GM19035 (cell line): ENCODE measurements around the gene SMU1.
A peak's percentile ranks its signal among the peaks of the same experiment; 100 is the strongest.

Source experiments
- ATAC-seq: cut with Tn5 transposase; IDR thresholded peaks from one replicate; pipeline ENCODE4 v1.9.1; 2021; ENCODE audit not compliant: unreplicated experiment

The SMU1 gene

GRCh38 chr9:33076046-33077004, at the start of gene SMU1:
SMU1 (minus strand) TSS chr9:33076674; CDS start chr9:33076608, 66 bp downstream.
- peak; percentile 99 for ATAC-seq

- ATAC-seq = no peak
Measured at GRCh38 chr9:33125461-33125860, 49.0 kb upstream of the SMU1 start.

- ATAC-seq = peak; percentile 57
Measured at GRCh38 chr9:33124751-33125381, 48.4 kb upstream of the SMU1 start.

DNA sequence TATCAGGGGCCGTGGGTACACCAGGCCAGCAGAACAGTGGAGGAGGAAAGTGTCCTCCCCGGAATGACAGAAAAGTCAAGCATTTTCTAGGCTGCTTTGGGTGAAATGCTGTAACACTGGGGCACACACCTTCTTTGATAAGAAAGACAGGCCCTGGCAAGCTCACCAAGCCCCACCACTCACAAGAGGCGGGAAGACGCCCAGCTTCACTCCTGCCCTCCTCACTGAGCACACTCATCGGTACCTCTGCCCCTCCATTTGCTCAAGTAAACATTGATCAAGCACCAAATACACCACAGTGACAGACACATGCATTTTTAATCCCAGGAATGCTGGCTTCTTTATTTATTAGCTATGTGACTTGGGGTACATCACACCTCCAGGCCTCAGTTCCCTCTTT, 47.6 kb upstream of the SMU1 start:
- no peak for ATAC-seq

- no peak for ATAC-seq
Measured at GRCh38 chr9:33123407-33124031, 47.0 kb upstream of the SMU1 start.

DNA sequence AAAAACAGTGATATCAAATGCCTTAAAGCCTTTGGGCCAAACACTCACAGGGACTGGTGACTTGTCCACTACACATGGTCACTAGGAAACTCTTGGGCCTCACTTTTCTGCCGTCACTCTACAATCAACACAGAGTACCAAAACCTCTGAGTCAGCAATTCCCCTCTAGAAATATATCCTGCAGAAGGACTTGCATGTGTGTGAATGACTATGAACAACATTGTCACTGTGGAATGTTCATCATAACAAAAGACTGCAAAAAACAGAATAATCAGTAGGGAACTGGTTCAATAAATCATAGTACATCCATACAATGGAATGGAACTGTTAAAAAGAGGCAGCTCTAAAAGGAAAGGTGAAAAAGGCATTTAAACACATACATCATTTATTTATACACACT, 44.1 kb upstream of the SMU1 start:
- ATAC-seq = no peak

DNA sequence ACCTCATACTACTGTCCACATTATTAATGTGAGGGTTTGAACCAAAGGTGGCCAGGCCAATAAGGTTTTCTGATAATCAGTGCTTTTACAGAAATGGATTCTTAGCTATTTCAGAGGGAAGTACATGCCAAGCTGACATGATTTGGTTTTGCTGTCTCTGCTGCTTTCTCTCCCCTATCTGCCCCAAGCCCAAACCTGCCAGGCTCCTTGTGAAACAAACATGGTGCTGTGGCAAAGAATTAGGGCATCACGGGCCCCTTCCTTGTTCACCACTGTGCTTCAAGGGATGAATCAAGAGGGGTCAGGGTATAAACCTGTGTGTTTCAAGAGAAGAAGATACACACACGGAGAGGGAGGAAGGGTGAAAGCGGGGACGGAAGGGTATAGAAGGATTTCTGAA, 41.3 kb upstream of the SMU1 start:
- ATAC-seq = no peak

- no peak for ATAC-seq
Measured at GRCh38 chr9:33117306-33117705, 40.8 kb upstream of the SMU1 start.

- no peak for ATAC-seq
Measured at GRCh38 chr9:33116860-33117259, 40.4 kb upstream of the SMU1 start.

- ATAC-seq = no peak
Measured at GRCh38 chr9:33114746-33115145, 38.3 kb upstream of the SMU1 start.

GRCh38 chr9:33113799-33114547, 37.5 kb upstream of the SMU1 start:
- ATAC-seq = no peak

- no peak for ATAC-seq
Measured at GRCh38 chr9:33112094-33112493, 35.6 kb upstream of the SMU1 start.

DNA sequence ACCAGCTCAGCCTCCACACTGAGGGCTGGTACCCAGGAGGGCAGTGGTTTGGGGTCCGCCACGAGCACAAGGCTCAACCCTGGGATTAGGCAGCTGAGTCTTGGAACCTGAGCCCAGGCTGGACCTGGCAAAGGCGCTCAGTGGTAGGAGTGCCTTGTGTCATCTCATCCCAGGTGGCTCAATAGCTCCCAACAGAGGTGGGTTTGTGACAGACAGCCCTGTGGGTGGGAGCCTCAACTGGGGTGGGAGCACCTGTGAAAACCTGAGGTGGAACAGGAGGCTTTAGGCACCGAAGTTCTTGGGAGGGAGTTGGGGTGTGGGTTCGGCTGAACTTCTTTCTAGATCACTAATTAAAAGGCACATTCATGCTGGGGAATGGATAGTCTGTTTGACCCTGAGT, 35.2 kb upstream of the SMU1 start:
- ATAC-seq = no peak

DNA sequence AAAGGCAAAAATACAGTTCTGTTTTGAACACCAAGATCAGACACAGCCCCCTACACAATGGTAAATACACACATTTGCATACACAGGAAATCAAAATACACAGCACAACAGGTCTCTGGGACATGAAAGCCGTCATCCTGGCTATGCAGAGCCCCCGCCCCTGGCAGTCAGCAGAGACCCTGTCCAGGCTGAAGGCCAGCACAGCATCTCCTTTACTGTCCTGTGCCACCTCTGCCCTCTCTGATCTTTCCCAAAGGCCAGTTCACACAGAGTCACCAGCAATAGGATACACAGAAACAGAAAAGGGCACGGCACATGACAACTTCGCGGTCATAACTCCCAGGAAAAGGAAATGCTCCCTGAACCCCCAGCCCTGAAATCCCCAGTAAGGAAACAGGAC, 34.2 kb upstream of the SMU1 start:
- ATAC-seq = no peak

DNA sequence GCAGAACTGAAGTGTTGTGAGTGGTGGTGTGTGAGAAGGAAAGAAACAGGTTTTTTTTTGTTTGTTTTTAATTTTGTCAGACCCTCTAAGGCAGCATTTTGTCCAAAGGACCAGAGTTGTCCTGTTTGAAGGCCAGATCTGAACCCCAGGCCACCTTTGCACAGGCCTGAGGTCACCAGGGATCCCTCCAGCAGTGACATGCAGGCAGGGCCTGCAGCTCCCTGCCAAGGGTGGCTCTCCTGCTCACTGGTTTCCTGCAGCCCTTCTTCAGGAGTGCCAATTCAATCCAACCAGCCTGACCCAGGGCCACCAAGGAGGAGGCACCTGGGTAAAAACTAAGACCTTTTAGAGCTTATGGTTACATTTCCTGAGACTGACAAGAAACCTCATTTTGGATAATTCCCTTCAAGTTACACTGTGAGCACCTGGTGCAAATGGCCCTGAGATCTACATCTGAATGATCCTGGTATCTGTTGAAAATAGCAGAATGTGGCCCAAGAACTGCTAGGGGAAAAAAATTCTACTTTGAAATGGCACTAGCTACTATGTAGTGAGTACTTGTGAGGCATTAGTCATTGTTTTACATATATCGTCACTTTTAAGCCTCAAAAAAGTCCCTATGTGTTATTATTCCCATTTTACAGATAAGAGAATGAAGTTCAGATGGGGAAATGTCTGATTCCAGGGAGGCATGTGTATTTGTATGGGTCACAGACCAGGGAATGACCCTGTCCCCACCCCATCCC, 33.5 kb upstream of the SMU1 start:
- no peak for ATAC-seq

GRCh38 chr9:33109097-33109496, 32.6 kb upstream of the SMU1 start:
- no peak for ATAC-seq

GRCh38 chr9:33108472-33108871, 32.0 kb upstream of the SMU1 start:
- ATAC-seq = no peak

DNA sequence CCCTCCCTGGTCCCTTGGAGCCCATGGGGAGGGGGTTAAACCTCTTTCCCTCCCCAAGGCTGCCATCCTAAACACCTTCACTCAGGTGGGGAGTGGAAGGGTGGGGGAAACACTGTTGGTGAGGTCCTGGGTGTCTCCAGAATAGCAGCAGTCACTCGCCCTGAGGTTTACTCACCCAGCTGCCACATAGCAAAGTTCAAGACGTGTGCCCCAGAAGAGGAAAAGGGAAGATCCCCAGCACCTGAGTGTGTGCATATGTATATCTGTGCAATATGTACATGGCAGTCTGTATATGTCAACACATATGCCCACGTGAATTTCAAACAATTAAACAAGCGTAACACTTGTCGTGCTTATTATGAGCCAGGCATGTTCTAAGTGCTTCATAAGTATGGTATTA, 31.3 kb upstream of the SMU1 start:
- no peak for ATAC-seq

- ATAC-seq = no peak
Measured at GRCh38 chr9:33106827-33107621, 30.6 kb upstream of the SMU1 start.

DNA sequence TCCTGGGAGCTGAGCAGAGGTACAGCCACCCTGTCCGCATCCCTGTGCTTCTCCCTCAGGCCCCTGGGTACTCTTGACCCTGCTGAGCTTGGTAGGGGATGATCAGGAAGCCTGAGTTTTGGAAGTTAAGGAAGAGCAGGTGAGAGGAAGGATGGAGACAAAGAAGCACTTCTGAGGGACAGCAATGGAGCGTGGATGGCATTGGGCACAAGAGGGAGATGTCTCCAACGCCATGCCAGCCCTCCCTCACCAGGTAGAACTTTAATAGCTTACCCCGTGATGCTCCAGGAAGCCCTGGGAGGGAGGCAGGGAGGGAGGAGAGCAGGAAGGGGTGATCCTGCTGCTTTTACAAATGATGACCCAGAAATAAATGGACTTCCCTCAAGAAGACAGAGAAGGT, 29.9 kb upstream of the SMU1 start:
- no peak for ATAC-seq
